ENCODE measurements around the gene RER1.

The RER1 gene

DNA sequence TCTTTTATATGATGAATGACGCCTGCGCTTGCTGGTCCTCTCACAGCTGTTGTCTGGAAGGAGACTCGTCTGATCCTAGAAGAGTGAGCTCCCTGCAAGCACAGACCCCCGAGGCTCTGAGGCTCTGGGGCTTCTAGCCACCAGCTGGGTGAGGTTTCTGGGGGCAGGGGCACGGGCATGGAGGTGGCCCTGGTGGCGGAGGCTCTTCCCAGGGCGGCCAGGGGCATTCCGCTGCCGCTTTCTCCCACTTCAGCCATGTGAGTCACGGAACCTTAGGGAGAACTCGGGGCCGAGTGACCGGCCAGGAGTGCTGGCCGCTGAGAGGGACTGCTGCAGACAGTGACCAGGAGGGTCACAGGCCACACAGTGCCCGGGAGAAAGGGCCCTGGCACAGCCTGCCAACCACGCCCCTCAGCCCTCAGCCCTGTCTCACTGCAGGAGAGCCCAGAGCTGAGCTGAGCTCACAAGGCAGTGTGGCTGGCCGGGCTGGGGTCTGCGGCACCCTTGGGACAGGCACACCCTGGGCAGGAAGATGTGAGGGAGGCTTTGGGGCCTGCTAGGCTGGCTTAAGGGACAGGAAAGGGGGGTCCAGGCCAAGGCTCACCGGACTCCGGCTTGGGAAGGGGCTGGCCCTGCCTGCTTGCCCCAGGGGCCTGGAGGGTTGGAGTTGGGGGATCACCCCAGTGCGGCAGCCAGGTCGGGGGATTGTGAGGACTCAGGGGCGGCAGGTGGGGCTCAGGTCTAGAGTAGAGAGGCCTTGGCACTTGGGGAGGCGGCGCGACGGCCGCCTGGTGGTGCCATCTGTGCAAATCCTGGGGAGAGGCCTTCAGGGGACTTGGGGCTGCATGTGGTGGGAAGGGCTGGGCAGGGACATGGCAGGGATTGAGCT lies 36.0 kb upstream of the RER1 start:
- Histone ChIP-seq H3K4me3 (ENCODE audit: low read length) (no peak overlapping the region), H3K4me1 (ENCODE audit: control insufficient read depth, insufficient read depth, low read length) (peaks cover 6% of the 10 kb centered on the region), H3K27me3 (replicated peaks; ENCODE audit: control insufficient read depth, insufficient read depth, low read length) (no peaks in the 10 kb centered on the region), H3K9ac (ENCODE audit: low read length) (no peak overlapping the region), H3K9me3 (ENCODE audit: control insufficient read depth, low read length) (no peaks in the 10 kb centered on the region), H3K36me3 (ENCODE audit: control insufficient read depth, insufficient read depth, low read length, severe bottlenecking) (no peaks in the 10 kb centered on the region)
- no peak for DNase-seq (ENCODE audit: low read depth)

GRCh38 chr1:2356401-2356800 lies 35.2 kb upstream of the RER1 start:
- Histone ChIP-seq H3K4me3 (ENCODE audit: low read length) (no peak overlapping the region), H3K36me3 (ENCODE audit: control insufficient read depth, insufficient read depth, low read length, severe bottlenecking) (no peaks in the 10 kb centered on the region), H3K9ac (ENCODE audit: low read length) (no peak overlapping the region), H3K9me3 (ENCODE audit: control insufficient read depth, low read length) (no peaks in the 10 kb centered on the region), H3K4me1 (ENCODE audit: control insufficient read depth, insufficient read depth, low read length) (peaks cover 6% of the 10 kb centered on the region), H3K27me3 (replicated peaks; ENCODE audit: control insufficient read depth, insufficient read depth, low read length) (no peaks in the 10 kb centered on the region)
- no peak for DNase-seq (ENCODE audit: low read depth)

GRCh38 chr1:2356911-2357845 lies 34.5 kb upstream of the RER1 start:
- Histone ChIP-seq H3K4me3 (ENCODE audit: low read length) (no peak overlapping the region), H3K4me1 (ENCODE audit: control insufficient read depth, insufficient read depth, low read length) (peaks cover 6% of the 10 kb centered on the region), H3K9me3 (ENCODE audit: control insufficient read depth, low read length) (no peaks in the 10 kb centered on the region), H3K9ac (ENCODE audit: low read length) (no peak overlapping the region), H3K36me3 (ENCODE audit: control insufficient read depth, insufficient read depth, low read length, severe bottlenecking) (no peaks in the 10 kb centered on the region), H3K27me3 (replicated peaks; ENCODE audit: control insufficient read depth, insufficient read depth, low read length) (no peaks in the 10 kb centered on the region)
- DNase-seq (ENCODE audit: low read depth): no peak

DNA sequence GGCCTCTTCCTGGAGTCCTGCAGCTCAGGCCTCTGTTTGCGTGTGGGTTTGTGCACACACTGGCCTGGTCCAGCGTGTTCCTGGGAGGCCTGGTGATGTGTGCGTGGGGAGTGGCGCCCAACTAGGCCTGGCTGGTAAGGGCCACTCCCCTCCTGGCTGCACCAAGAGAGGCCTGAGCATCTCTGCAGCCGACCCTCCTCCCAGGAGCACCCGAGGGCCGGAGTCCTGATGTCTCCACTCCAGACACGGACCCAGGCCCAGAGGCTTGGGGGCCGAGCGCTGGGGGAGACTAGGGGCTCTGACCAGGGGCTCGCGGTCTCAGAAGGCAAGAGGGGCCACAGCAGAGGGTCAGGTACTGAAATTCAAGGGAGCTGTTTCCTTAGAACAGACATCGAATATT lies 33.6 kb upstream of the RER1 start:
- no peak for DNase-seq (ENCODE audit: low read depth)
- no peak overlapping the region for H3K4me3 ChIP-seq (ENCODE audit: low read length)
- H3K36me3 ChIP-seq (ENCODE audit: control insufficient read depth, insufficient read depth, low read length, severe bottlenecking): no peaks in the 10 kb centered on the region
- H3K9ac ChIP-seq (ENCODE audit: low read length): no peak overlapping the region
- H3K9me3 ChIP-seq (ENCODE audit: control insufficient read depth, low read length): no peaks in the 10 kb centered on the region
- H3K4me1 ChIP-seq (ENCODE audit: control insufficient read depth, insufficient read depth, low read length): peaks cover 6% of the 10 kb centered on the region
- H3K27me3 ChIP-seq (replicated peaks; ENCODE audit: control insufficient read depth, insufficient read depth, low read length): no peaks in the 10 kb centered on the region

- H3K4me1 ChIP-seq (ENCODE audit: control insufficient read depth, insufficient read depth, low read length): no peaks in the 10 kb centered on the region
- H3K9me3 ChIP-seq (ENCODE audit: control insufficient read depth, low read length): peaks cover 2% of the 10 kb centered on the region
- no peak for DNase-seq (ENCODE audit: low read depth)
- no peaks in the 10 kb centered on the region for H3K36me3 ChIP-seq (ENCODE audit: control insufficient read depth, insufficient read depth, low read length, severe bottlenecking)
- no peaks in the 10 kb centered on the region for H3K27me3 ChIP-seq (replicated peaks; ENCODE audit: control insufficient read depth, insufficient read depth, low read length)
- H3K9ac ChIP-seq (ENCODE audit: low read length): no peak overlapping the region
- no peak overlapping the region for H3K4me3 ChIP-seq (ENCODE audit: low read length)
Measured at GRCh38 chr1:2358651-2359640, 32.7 kb upstream of the RER1 start.

GRCh38 chr1:2360588-2361364 lies 30.9 kb upstream of the RER1 start:
- no peak for DNase-seq (ENCODE audit: low read depth)
- peaks cover 4% of the 10 kb centered on the region for H3K9me3 ChIP-seq (ENCODE audit: control insufficient read depth, low read length)
- H3K36me3 ChIP-seq (ENCODE audit: control insufficient read depth, insufficient read depth, low read length, severe bottlenecking): no peaks in the 10 kb centered on the region
- H3K4me1 ChIP-seq (ENCODE audit: control insufficient read depth, insufficient read depth, low read length): no peaks in the 10 kb centered on the region
- H3K4me3 ChIP-seq (ENCODE audit: low read length): no peak overlapping the region
- no peak overlapping the region for H3K9ac ChIP-seq (ENCODE audit: low read length)
- no peaks in the 10 kb centered on the region for H3K27me3 ChIP-seq (replicated peaks; ENCODE audit: control insufficient read depth, insufficient read depth, low read length)

- Histone ChIP-seq H3K36me3 (ENCODE audit: control insufficient read depth, insufficient read depth, low read length, severe bottlenecking) (no peaks in the 10 kb centered on the region), H3K27me3 (replicated peaks; ENCODE audit: control insufficient read depth, insufficient read depth, low read length) (no peaks in the 10 kb centered on the region), H3K9me3 (ENCODE audit: control insufficient read depth, low read length) (peaks cover 4% of the 10 kb centered on the region), H3K4me3 (ENCODE audit: low read length) (no peak overlapping the region), H3K9ac (ENCODE audit: low read length) (no peak overlapping the region), H3K4me1 (ENCODE audit: control insufficient read depth, insufficient read depth, low read length) (no peaks in the 10 kb centered on the region)
- no peak for DNase-seq (ENCODE audit: low read depth)
Measured at GRCh38 chr1:2363847-2364513, 27.7 kb upstream of the RER1 start.

GRCh38 chr1:2368053-2368744 lies 23.4 kb upstream of the RER1 start:
- Histone ChIP-seq H3K9me3 (ENCODE audit: control insufficient read depth, low read length) (peaks cover 4% of the 10 kb centered on the region), H3K4me1 (ENCODE audit: control insufficient read depth, insufficient read depth, low read length) (no peaks in the 10 kb centered on the region), H3K36me3 (ENCODE audit: control insufficient read depth, insufficient read depth, low read length, severe bottlenecking) (no peaks in the 10 kb centered on the region), H3K9ac (ENCODE audit: low read length) (no peak overlapping the region), H3K27me3 (replicated peaks; ENCODE audit: control insufficient read depth, insufficient read depth, low read length) (no peaks in the 10 kb centered on the region), H3K4me3 (ENCODE audit: low read length) (no peak overlapping the region)
- DNase-seq (ENCODE audit: low read depth): no peak

DNA sequence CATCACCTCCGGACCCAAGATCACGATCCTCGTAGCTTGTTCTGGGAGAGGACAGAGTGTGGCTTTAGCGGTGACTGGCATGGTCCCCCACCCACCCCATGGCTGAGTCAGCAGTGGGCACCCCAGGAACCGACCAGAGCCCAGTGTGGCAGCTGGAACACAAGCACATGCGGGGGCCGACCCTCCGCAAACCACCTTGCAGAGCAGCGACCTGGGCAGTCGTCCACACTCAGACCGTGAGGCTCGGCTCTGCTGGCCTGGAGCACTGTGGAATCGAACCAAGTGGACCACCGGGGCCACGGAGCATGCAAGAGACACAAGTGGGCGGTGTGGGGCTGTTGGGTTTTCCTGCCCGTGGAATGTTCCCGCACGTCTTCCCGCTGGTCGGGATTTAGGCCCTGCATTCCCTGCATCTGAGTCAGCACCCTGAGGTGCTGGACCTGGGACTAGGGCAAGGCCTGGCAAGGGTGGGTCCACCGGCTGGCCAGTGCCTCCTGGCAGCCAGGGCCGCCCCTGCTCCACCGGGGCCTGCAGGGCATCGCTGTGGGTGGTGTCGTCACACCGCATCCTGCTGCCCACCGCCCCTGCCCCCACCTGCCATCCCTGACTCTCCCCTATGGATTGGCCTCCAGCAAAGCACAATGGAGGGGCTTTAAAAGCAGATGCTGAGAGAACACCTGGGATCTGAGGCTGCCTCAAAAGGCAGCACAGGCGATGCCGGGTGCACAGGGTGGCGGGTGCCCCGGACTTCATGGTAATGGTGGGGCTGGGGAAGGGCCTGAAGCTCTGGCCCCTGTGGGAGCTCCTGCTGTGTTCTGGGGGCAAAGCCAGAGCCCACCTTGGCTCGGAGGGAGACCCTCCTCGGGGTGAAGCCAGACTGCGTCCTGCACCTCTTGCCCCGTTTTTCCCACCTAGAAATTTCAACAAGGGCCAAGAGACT lies 18.8 kb upstream of the RER1 start:
- Histone ChIP-seq H3K27me3 (replicated peaks; ENCODE audit: control insufficient read depth, insufficient read depth, low read length) (peaks cover 8% of the 10 kb centered on the region), H3K36me3 (ENCODE audit: control insufficient read depth, insufficient read depth, low read length, severe bottlenecking) (no peaks in the 10 kb centered on the region), H3K4me1 (ENCODE audit: control insufficient read depth, insufficient read depth, low read length) (no peaks in the 10 kb centered on the region), H3K9ac (ENCODE audit: low read length) (no peak overlapping the region), H3K9me3 (ENCODE audit: control insufficient read depth, low read length) (no peaks in the 10 kb centered on the region), H3K4me3 (ENCODE audit: low read length) (no peak overlapping the region)
- DNase-seq (ENCODE audit: low read depth): no peak
